HepG2 (cell line): ENCODE results near the gene DLG4. TPM values are rescaled to one million over a fixed set of nuclear protein-coding genes. Genes with fewer than 3 reads are reported as not detected.

Experiments
- ARID3A ChIP-seq: IDR thresholded peaks from 2 replicates; pipeline ENCODE4 v1.6.1; 2012; ENCODE audit warnings: low read depth, low read length, improper control_type of control experiment
- ATF6 ChIP-seq: sonication (generic); formaldehyde crosslinking; conservative IDR thresholded peaks from 2 replicates; pipeline ENCODE4 v1.4.0; 2020; ENCODE audit warnings: missing genetic modification reagents
- BRCA1 ChIP-seq: sonication (generic); formaldehyde crosslinking; IDR thresholded peaks from 2 replicates; pipeline ENCODE4 v1.4.0; 2020; ENCODE audit warnings: missing genetic modification reagents
- CEBPG ChIP-seq: IDR thresholded peaks from 2 replicates; pipeline ENCODE4 v1.6.1; 2016
- DNMT1 ChIP-seq: sonication (generic); formaldehyde crosslinking; IDR thresholded peaks from 2 replicates; pipeline ENCODE4 v1.5.1; 2020; ENCODE audit warnings: mild to moderate bottlenecking, missing genetic modification reagents
- FLYWCH1 ChIP-seq: sonication (generic); formaldehyde crosslinking; IDR thresholded peaks from 2 replicates; pipeline ENCODE4 v1.8.1; 2023; ENCODE audit warnings: mild to moderate bottlenecking, missing genetic modification reagents
- HOMEZ ChIP-seq: IDR thresholded peaks from 2 replicates; pipeline ENCODE4 v1.6.1; 2016; ENCODE audit warnings: low read depth
- KDM4B ChIP-seq: sonication (generic); formaldehyde crosslinking; IDR thresholded peaks from 2 replicates; pipeline ENCODE4 v1.4.0; 2020; ENCODE audit warnings: missing genetic modification reagents
- KLF11 ChIP-seq: IDR thresholded peaks from 2 replicates; pipeline ENCODE4 v1.6.1; 2016; ENCODE audit warnings: missing compliant biosample characterization
- NRL ChIP-seq: sonication (generic); formaldehyde crosslinking; IDR thresholded peaks from 2 replicates; pipeline ENCODE4 v1.5.0; 2020; ENCODE audit warnings: missing genetic modification reagents, mild to moderate bottlenecking, moderate library complexity, borderline replicate concordance
- PHF21A ChIP-seq: sonication (generic); formaldehyde crosslinking; IDR thresholded peaks from 2 replicates; pipeline ENCODE4 v1.5.0; 2020; ENCODE audit warnings: mild to moderate bottlenecking, missing genetic modification reagents
- PITX1 ChIP-seq: sonication (generic); formaldehyde crosslinking; IDR thresholded peaks from 2 replicates; pipeline ENCODE4 v1.5.1; 2020; ENCODE audit warnings: mild to moderate bottlenecking, missing genetic modification reagents
- SPEN ChIP-seq: sonication (generic); formaldehyde crosslinking; IDR thresholded peaks from 2 replicates; pipeline ENCODE4 v1.5.1; 2020; ENCODE audit warnings: low read depth, mild to moderate bottlenecking, missing genetic modification reagents
- SRSF4 ChIP-seq: fragments of 200-400 bp; formaldehyde crosslinking; IDR thresholded peaks from one replicate; pipeline ENCODE4 v1.6.1; 2018; ENCODE audit warnings: mild to moderate bottlenecking, low read depth, low read length, moderate library complexity; ENCODE audit not compliant: poor library complexity, severe bottlenecking
- TBX2 ChIP-seq: sonication (generic); formaldehyde crosslinking; IDR thresholded peaks from 2 replicates; pipeline ENCODE4 v1.5.0; 2020; ENCODE audit warnings: missing genetic modification reagents, mild to moderate bottlenecking, borderline replicate concordance
- TP53 ChIP-seq: sonication (generic); formaldehyde crosslinking; conservative IDR thresholded peaks from 2 replicates; pipeline ENCODE4 v1.4.0; 2020; ENCODE audit warnings: missing genetic modification reagents
- TSC22D2 ChIP-seq: sonication (generic); formaldehyde crosslinking; IDR thresholded peaks from 2 replicates; pipeline ENCODE4 v1.5.1; 2020; ENCODE audit warnings: missing genetic modification reagents, mild to moderate bottlenecking, borderline replicate concordance
- ZBTB33 ChIP-seq: sonication (generic); formaldehyde crosslinking; IDR thresholded peaks from 2 replicates; pipeline ENCODE4 v1.4.0; 2020; ENCODE audit warnings: missing genetic modification reagents
- ZBTB43 ChIP-seq: sonication (generic); formaldehyde crosslinking; conservative IDR thresholded peaks from 2 replicates; pipeline ENCODE4 v1.4.0; 2020; ENCODE audit warnings: missing genetic modification reagents
- ZNF335 ChIP-seq: sonication (generic); formaldehyde crosslinking; IDR thresholded peaks from 2 replicates; pipeline ENCODE4 v1.4.0; 2020; ENCODE audit warnings: missing genetic modification reagents
- ZNF564 ChIP-seq: sonication (generic); formaldehyde crosslinking; IDR thresholded peaks from 2 replicates; pipeline ENCODE4 v1.8.1; 2023; ENCODE audit warnings: mild to moderate bottlenecking, missing genetic modification reagents
- ZSCAN25 ChIP-seq: sonication (generic); formaldehyde crosslinking; IDR thresholded peaks from 2 replicates; pipeline ENCODE4 v1.8.0; 2022; ENCODE audit warnings: mild to moderate bottlenecking, missing genetic modification reagents
- polyA plus RNA-seq, 8 experiments: library from polyadenylated mRNA; depleted of rRNA in 3 of 8; stranded (reverse) in 7 of 8; unstranded in 1 of 8; fragments of >200 nt; fragmentation: Illumina TruSeq in 4 of 8; extraction: Trizol in 4 of 8; gene quantifications; 2 replicates each; pipeline versions ENCODE4 v1.2.1 to v1.2.3, GENCODE V29; 2011 to 2016; ENCODE audit warnings: low read depth in 4 of 8, missing spikeins in 1 of 8, mixed read lengths in 1 of 8; ENCODE audit not compliant: insufficient read depth in 1 of 8
- total RNA-seq, 5 experiments: library from RNA; depleted of rRNA; stranded (reverse); fragments of >200 nt; fragmentation: Illumina TruSeq; extraction: Trizol; gene quantifications; 2 replicates each; pipeline ENCODE4 v1.2.3, GENCODE V29; 2016; ENCODE audit warnings: low read depth in 1 of 5

DLG4 gene
- total and polyA plus RNA-seq, 2 of the 13 experiments (the other 11 are each of a cell fraction or from before 2014, with no cell fraction given), result 0.71 to 4.3 TPM

GRCh38 chr17:7156342-7156940, 63.2 kb downstream of the DLG4 start (continued):
- TF ChIP-seq ARID3A (peak; percentile 36; the same call in 1 of the 2 replicates), HOMEZ (CRISPR knock-in tag) (peak; percentile 99), TBX2 (CRISPR knock-in tag) (peak; percentile 78), BRCA1 (CRISPR knock-in tag) (peak; percentile 90; the same call in 1 of the 2 replicates), SPEN (CRISPR knock-in tag) (peak; percentile 89), TSC22D2 (no peak), SRSF4 (no peak), ZBTB43 (CRISPR knock-in tag) (0 out of 2 replicates have a peak, but pooled peaks have one; percentile 67), CEBPG (CRISPR knock-in tag) (peak; percentile 58), ZBTB33 (CRISPR knock-in tag) (peak; percentile 88), DNMT1 (CRISPR knock-in tag) (no peak), KLF11 (CRISPR knock-in tag) (peak; percentile 95; the same call in 1 of the 2 replicates), ZNF335 (peak; percentile 49; the same call in 1 of the 2 replicates), ZNF564 (CRISPR knock-in tag) (peak; percentile 89), ZSCAN25 (peak; percentile 89), NRL (CRISPR knock-in tag) (peak; percentile 93), PHF21A (CRISPR knock-in tag) (no peak), TP53 (CRISPR knock-in tag) (no peak), KDM4B (CRISPR knock-in tag) (no peak), PITX1 (CRISPR knock-in tag) (peak; percentile 80), ATF6 (CRISPR knock-in tag) (no peak), FLYWCH1 (CRISPR knock-in tag) (0 out of 2 replicates have a peak, but pooled peaks have one; percentile 84)
